ENCODE measurements around the gene NEDD4L.

Gene NEDD4L

GRCh38 chr18:58416704-58417683 is 373.0 kb downstream of the NEDD4L start:
- TF ChIP-seq CTCF (IDR thresholded peaks at IDR 0.05; ENCODE audit: borderline replicate concordance, insufficient read depth, low read depth, low read length), result no peak
- no peak overlapping the region for H3K4me3 ChIP-seq (ENCODE audit: low read depth, low read length)

- no peak overlapping the region for H3K4me3 ChIP-seq (ENCODE audit: low read depth, low read length)
- no peak for TF ChIP-seq CTCF (IDR thresholded peaks at IDR 0.05; ENCODE audit: borderline replicate concordance, insufficient read depth, low read depth, low read length)
Observed at GRCh38 chr18:58417752-58418151, 373.7 kb downstream of the NEDD4L start.

- no peak for TF ChIP-seq CTCF (IDR thresholded peaks at IDR 0.05; ENCODE audit: borderline replicate concordance, insufficient read depth, low read depth, low read length)
- H3K4me3 ChIP-seq (ENCODE audit: low read depth, low read length), result no peak overlapping the region
Observed at GRCh38 chr18:58418361-58418760, 374.3 kb downstream of the NEDD4L start.

GRCh38 chr18:58419587-58420199 is 375.7 kb downstream of the NEDD4L start:
- TF ChIP-seq CTCF (IDR thresholded peaks at IDR 0.05; ENCODE audit: borderline replicate concordance, insufficient read depth, low read depth, low read length), result no peak
- H3K4me3 ChIP-seq (ENCODE audit: low read depth, low read length), result no peak overlapping the region

GRCh38 chr18:58426611-58427010 is 382.6 kb downstream of the NEDD4L start:
- TF ChIP-seq CTCF (IDR thresholded peaks at IDR 0.05; ENCODE audit: borderline replicate concordance, insufficient read depth, low read depth, low read length), result no peak

GRCh38 chr18:58427321-58427720 is 383.3 kb downstream of the NEDD4L start:
- no peak for TF ChIP-seq CTCF (IDR thresholded peaks at IDR 0.05; ENCODE audit: borderline replicate concordance, insufficient read depth, low read depth, low read length)

More at GRCh38 chr18:58426611-58427010, 382.6 kb downstream of the NEDD4L start:
- no peak overlapping the region for H3K4me3 ChIP-seq (ENCODE audit: low read depth, low read length)

More at GRCh38 chr18:58427321-58427720, 383.3 kb downstream of the NEDD4L start:
- no peak overlapping the region for H3K4me3 ChIP-seq (ENCODE audit: low read depth, low read length)
